Upper lobe of right lung (tissue), 1 donor: Measurements from ENCODE around the gene ZCCHC14. TPM values are rescaled to one million over a fixed set of nuclear protein-coding genes. Genes with fewer than 3 reads are reported as not detected.

Experiments used
- ATAC-seq: fragments of 200-7000 bp; cut with Tn5 transposase; one replicate; pipeline ENCODE4 v1.9.1; 2020; ENCODE audit warnings: mild to moderate bottlenecking, moderate library complexity
- DNase-seq: peaks from one replicate; pipeline ENCODE4 v3.0.0-alpha.2; 2020
- H3K27ac ChIP-seq: fragments of 200-600 bp; one replicate; pipeline ENCODE4 v1.8.0; 2022
- H3K27me3 ChIP-seq: fragments of 200-600 bp; one replicate; pipeline ENCODE4 v1.8.0; 2022; ENCODE audit warnings: mild to moderate bottlenecking
- H3K36me3 ChIP-seq: fragments of 200-600 bp; one replicate; pipeline ENCODE4 v1.8.0; 2022
- H3K4me1 ChIP-seq: fragments of 200-600 bp; one replicate; pipeline ENCODE4 v1.8.0; 2022
- H3K4me3 ChIP-seq: fragments of 200-600 bp; one replicate; pipeline ENCODE4 v1.8.0; 2022; ENCODE audit warnings: mild to moderate bottlenecking
- H3K9me3 ChIP-seq: fragments of 200-600 bp; one replicate; pipeline ENCODE4 v1.8.0; 2022
- intact Hi-C: fragments of 100-400 bp; cut with DNase I; formaldehyde crosslinking; loops from one replicate; pipeline ENCODE4 v1.11.0; 2022
- total RNA-seq: library from RNA; stranded (reverse); fragmentation: NEBNext Ultra II Directional; extraction: Animal tissue kit (Norgen Biotek cat#: 25700); gene quantifications from one replicate; pipeline ENCODE4 v1.2.1, GENCODE V29; 2021
- TF ChIP-seq, protein P1 (sequence below): fragments of 200-600 bp; IDR thresholded peaks from one replicate; pipeline ENCODE4 v1.8.0; 2022; ENCODE audit warnings: antibody characterized with exemption
- donor health status: DM: no; HTN: yes; CAD: no; lungs with severe emphysema.

The ZCCHC14 gene
- total RNA-seq, 1 donor from 2014 or later = 27.2 TPM

DNA sequence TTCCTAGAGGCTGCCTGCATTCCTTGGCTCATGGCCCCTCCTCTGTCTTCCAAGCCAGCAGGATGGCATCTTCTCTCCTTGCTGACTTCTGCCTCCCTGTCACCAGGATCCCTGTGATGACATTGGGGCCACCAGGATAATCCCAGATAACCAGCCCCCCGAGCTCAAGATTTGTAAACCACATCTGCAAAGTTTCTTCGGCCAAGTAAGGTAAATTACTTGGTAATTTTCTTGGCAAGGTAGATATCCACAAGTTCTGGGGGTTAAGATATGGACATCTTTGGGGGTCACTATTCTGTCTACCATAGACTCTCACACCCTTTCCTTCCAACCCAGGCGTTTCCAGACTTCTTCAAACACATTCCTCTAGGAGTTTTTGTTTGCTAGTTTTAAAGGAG lies 42.6 kb upstream of the ZCCHC14 start:
- Histone ChIP-seq H3K4me3 (no peak overlapping the region), H3K36me3 (no peaks in the 10 kb centered on the region), H3K27me3 (peaks cover 7% of the 10 kb centered on the region), H3K27ac (no peak overlapping the region), H3K4me1 (no peaks in the 10 kb centered on the region), H3K9me3 (peaks cover 5% of the 10 kb centered on the region)
- TF ChIP-seq, protein P1, sequence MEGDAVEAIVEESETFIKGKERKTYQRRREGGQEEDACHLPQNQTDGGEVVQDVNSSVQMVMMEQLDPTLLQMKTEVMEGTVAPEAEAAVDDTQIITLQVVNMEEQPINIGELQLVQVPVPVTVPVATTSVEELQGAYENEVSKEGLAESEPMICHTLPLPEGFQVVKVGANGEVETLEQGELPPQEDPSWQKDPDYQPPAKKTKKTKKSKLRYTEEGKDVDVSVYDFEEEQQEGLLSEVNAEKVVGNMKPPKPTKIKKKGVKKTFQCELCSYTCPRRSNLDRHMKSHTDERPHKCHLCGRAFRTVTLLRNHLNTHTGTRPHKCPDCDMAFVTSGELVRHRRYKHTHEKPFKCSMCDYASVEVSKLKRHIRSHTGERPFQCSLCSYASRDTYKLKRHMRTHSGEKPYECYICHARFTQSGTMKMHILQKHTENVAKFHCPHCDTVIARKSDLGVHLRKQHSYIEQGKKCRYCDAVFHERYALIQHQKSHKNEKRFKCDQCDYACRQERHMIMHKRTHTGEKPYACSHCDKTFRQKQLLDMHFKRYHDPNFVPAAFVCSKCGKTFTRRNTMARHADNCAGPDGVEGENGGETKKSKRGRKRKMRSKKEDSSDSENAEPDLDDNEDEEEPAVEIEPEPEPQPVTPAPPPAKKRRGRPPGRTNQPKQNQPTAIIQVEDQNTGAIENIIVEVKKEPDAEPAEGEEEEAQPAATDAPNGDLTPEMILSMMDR = no peak
- DNase-seq = no peak
- ATAC-seq = no peak
- intact Hi-C loops = no loop called here

DNA sequence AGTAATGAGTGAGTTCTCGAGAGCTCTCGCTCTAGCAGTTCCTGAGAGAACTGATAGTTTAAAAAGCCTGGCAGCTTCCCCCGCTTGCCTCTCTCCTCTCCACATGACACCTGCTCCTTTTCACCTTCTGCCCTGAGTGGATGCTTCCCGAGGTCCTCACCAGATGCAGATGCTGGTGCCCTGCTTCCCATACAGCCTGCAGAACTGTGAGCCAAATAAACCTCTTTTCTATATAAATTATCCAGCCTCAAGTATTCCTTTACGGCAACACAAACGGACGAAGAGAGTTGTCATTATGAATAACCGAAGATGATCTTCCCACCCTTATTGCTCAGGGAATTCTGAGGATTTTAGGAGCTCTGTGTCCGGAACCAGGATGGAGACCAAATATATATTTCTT lies 41.9 kb upstream of the ZCCHC14 start:
- intact Hi-C loops = no loop called here
- peaks cover 5% of the 10 kb centered on the region for H3K9me3 ChIP-seq
- TF ChIP-seq, protein P1 = no peak
- H3K36me3 ChIP-seq = no peaks in the 10 kb centered on the region
- H3K27me3 ChIP-seq = peaks cover under 1% of the 10 kb centered on the region
- ATAC-seq (no peak), DNase-seq (no peak)
- no peaks in the 10 kb centered on the region for H3K4me1 ChIP-seq
- no peak overlapping the region for H3K4me3 ChIP-seq
- no peak overlapping the region for H3K27ac ChIP-seq

DNA sequence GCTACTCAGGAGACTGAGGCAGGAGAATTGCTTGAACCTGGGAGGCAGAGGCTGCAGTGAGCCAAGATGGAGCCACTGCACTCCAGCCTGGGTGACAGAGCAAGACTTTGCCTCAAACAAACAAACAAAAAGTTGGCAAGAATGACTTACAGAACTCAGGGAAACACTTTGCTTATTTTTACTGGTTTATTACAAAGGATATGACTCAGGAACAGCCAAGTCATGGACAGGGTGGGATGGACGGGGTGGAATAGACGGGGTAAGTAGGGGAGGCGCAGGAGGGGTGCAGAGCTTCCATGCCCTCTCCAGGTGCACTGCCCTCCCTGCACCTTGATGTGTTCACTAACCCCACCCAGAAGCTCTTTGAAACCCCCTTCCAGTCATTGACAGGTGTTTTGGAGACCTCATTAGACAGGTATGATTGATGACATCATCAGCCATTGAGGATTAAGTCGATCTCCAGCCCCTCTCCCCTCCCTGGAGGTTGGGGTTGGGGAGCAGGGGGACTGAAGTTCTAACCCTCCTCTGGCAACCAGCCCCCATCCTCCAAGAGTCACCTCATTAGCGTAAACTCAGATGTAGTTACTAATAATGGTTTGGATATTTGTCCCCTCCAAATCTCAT lies 41.3 kb upstream of the ZCCHC14 start:
- Histone ChIP-seq H3K27ac (no peak overlapping the region), H3K27me3 (no peaks in the 10 kb centered on the region), H3K4me3 (no peak overlapping the region), H3K4me1 (no peaks in the 10 kb centered on the region), H3K9me3 (peaks cover 5% of the 10 kb centered on the region), H3K36me3 (no peaks in the 10 kb centered on the region)
- ATAC-seq (no peak), DNase-seq (no peak)
- TF ChIP-seq, protein P1 = no peak
- intact Hi-C loops = no loop called here

DNA sequence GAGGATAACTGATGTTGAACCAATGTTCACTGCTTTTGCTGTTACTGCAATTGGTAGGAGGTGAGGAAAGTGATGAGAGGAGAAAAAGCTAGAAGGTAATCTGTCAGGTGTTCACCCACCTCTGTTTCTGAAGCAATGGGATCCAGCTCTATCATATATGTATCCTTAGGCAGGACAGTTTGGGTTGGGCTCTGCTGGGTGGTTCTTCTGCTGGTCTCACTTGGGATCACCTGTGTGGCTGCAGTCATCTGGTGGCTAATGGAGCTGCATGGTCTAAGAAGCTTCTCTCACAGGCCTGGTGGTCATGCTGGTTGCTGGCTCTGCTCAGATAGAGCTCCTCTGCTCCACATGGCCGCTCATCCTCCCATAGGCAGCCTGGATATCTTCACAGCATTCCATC lies 40.2 kb upstream of the ZCCHC14 start:
- TF ChIP-seq, protein P1 = no peak
- intact Hi-C loops = no loop called here

DNA sequence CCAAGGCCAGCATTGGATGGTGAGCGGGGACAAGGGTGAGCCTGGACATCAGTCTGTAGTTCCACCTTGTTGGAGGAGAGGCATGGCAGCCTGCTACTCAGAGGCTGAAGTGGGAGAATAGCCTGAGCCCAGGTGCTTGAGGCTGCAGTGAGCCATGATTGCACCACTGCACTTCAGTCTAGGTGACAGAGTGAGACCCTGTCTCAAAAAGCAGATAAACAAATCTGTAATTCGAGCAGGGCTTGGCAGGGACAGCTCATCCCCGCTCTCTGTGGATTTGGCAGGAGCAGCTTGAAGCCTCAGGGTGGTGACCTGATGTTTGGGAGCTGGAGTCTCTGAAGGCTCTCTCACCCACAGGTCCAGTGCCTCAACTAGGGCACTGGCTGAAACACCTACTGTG lies 38.6 kb upstream of the ZCCHC14 start:
- no peak for ATAC-seq
- no peak for DNase-seq
- H3K27me3 ChIP-seq = no peaks in the 10 kb centered on the region
- intact Hi-C loops = no loop called here
- H3K36me3 ChIP-seq = no peaks in the 10 kb centered on the region
- no peaks in the 10 kb centered on the region for H3K4me1 ChIP-seq
- H3K27ac ChIP-seq = no peak overlapping the region
- H3K9me3 ChIP-seq = peaks cover 5% of the 10 kb centered on the region
- TF ChIP-seq, protein P1 = no peak
- H3K4me3 ChIP-seq = no peak overlapping the region

More for the DNA sequence above, 40.2 kb upstream of the ZCCHC14 start:
- peaks cover 5% of the 10 kb centered on the region for H3K9me3 ChIP-seq
- no peaks in the 10 kb centered on the region for H3K27me3 ChIP-seq
- H3K4me3 ChIP-seq = no peak overlapping the region
- ATAC-seq (no peak), DNase-seq (no peak)
- no peaks in the 10 kb centered on the region for H3K36me3 ChIP-seq
- H3K27ac ChIP-seq = no peak overlapping the region
- H3K4me1 ChIP-seq = no peaks in the 10 kb centered on the region
